IMR-90 (cell line): ENCODE measurements around the gene MIER1. TPM values are rescaled to one million over a fixed set of nuclear protein-coding genes. Genes with fewer than 3 reads are reported as not detected.

ENCODE experiments used
- ATAC-seq: fragments of 200-7000 bp; cut with Tn5 transposase; 2 replicates; pipeline ENCODE4 v1.9.1; 2020; ENCODE audit warnings: low read depth, mild to moderate bottlenecking, moderate library complexity
- BruUV-seq: library from RNA; stranded (reverse); fragments of 400-500 nt; replicated peaks from 2 replicates; lab custom pipeline; 2021; lab: Mats Ljungman, UMichigan
- CTCF ChIA-PET: fragments of 300-600 bp; formaldehyde crosslinking; extraction: SDS; loops from one replicate; lab custom pipeline; 2021; ENCODE audit warnings: antibody characterized with exemption; lab: Yijun Ruan, JAX
- POLR2A ChIA-PET: fragments of 300-600 bp; sonication (Branson Sonifier 250); formaldehyde crosslinking; loops from one replicate; lab custom pipeline; 2022; ENCODE audit warnings: antibody characterized with exemption; ENCODE audit not compliant: unreplicated experiment; lab: Charles Lee
- DNase-seq: peaks from one replicate; pipeline ENCODE4 v3.0.0; 2013
- H2AFZ ChIP-seq: replicated peaks from 2 replicates; pipeline ENCODE3; 2013; ENCODE audit warnings: low read length, mild to moderate bottlenecking; ENCODE audit not compliant: poor library complexity
- H2AK5ac ChIP-seq: 2 replicates; pipeline ENCODE4 v1.6.1; 2013; ENCODE audit warnings: low read depth, low read length, inconsistent platforms
- H2AK9ac ChIP-seq: replicated peaks from 2 replicates; pipeline ENCODE3; 2013; ENCODE audit warnings: mild to moderate bottlenecking, low read depth, low read length, moderate library complexity; ENCODE audit not compliant: poor library complexity
- H2BK120ac ChIP-seq: 2 replicates; pipeline ENCODE4 v1.6.1; 2013; ENCODE audit warnings: low read depth, low read length, inconsistent platforms
- H2BK15ac ChIP-seq: 3 replicates; pipeline ENCODE4 v1.6.1; 2013; ENCODE audit warnings: low read depth, low read length, inconsistent platforms
- H2BK20ac ChIP-seq: 2 replicates; pipeline ENCODE4 v1.6.1; 2013; ENCODE audit warnings: low read depth, mild to moderate bottlenecking, inconsistent platforms, low read length, moderate library complexity
- H2BK5ac ChIP-seq: 2 replicates; pipeline ENCODE4 v1.6.1; 2013; ENCODE audit warnings: mild to moderate bottlenecking, low read depth, low read length, inconsistent platforms; ENCODE audit not compliant: poor library complexity, severe bottlenecking
- H3K14ac ChIP-seq: replicated peaks from 2 replicates; pipeline ENCODE4 v1.6.1; 2013; ENCODE audit warnings: low read depth, low read length, inconsistent platforms
- H3K18ac ChIP-seq: 2 replicates; pipeline ENCODE4 v1.6.1; 2013; ENCODE audit warnings: low read depth, low read length, control low read depth
- H3K23ac ChIP-seq: 2 replicates; pipeline ENCODE4 v1.6.1; 2013; ENCODE audit warnings: low read depth, low read length, inconsistent platforms
- H3K27ac ChIP-seq: 2 replicates; pipeline ENCODE4 v1.5.1; 2013; ENCODE audit warnings: mild to moderate bottlenecking, control low read depth, low read length; ENCODE audit not compliant: insufficient read depth
- H3K27me3 ChIP-seq: 2 replicates; pipeline ENCODE4 v1.6.1; 2013; ENCODE audit warnings: low read length; ENCODE audit not compliant: control insufficient read depth, insufficient read depth
- H3K36me3 ChIP-seq: 2 replicates; pipeline ENCODE4 v1.6.1; 2013; ENCODE audit warnings: low read length, mixed read lengths; ENCODE audit not compliant: control insufficient read depth, insufficient read depth
- H3K4ac ChIP-seq: 2 replicates; pipeline ENCODE4 v1.6.1; 2013; ENCODE audit warnings: low read depth, low read length, inconsistent platforms
- H3K4me1 ChIP-seq: 2 replicates; pipeline ENCODE4 v1.6.1; 2013; ENCODE audit warnings: low read length, mixed read lengths; ENCODE audit not compliant: control insufficient read depth, insufficient read depth
- H3K4me2 ChIP-seq: 2 replicates; pipeline ENCODE4 v1.6.1; 2013; ENCODE audit warnings: low read depth, mild to moderate bottlenecking, control low read depth, low read length, moderate library complexity
- H3K4me3 ChIP-seq: 2 replicates; pipeline ENCODE4 v1.5.1; 2013; ENCODE audit warnings: low read depth, mild to moderate bottlenecking, control low read depth, low read length, moderate library complexity; ENCODE audit not compliant: insufficient read depth
- H3K56ac ChIP-seq: 2 replicates; pipeline ENCODE4 v1.6.1; 2013; ENCODE audit warnings: low read length, inconsistent platforms; ENCODE audit not compliant: insufficient read depth; ENCODE audit errors: extremely low read depth
- H3K79me1 ChIP-seq, 2 experiments: 2 replicates each; pipeline ENCODE4 v1.6.1; 2013; ENCODE audit warnings: low read length in 2 of 2, inconsistent platforms in 1 of 2, low read depth in 1 of 2
- H3K9ac ChIP-seq: 2 replicates; pipeline ENCODE4 v1.6.1; 2013; ENCODE audit warnings: low read depth, low read length, control low read depth
- H3K9me1 ChIP-seq: 2 replicates; pipeline ENCODE4 v1.6.1; 2013; ENCODE audit warnings: low read length, inconsistent platforms; ENCODE audit not compliant: insufficient read depth
- H3K9me3 ChIP-seq: 2 replicates; pipeline ENCODE4 v1.6.1; 2013; ENCODE audit warnings: low read length; ENCODE audit not compliant: control insufficient read depth, insufficient read depth
- H4K20me1 ChIP-seq: 2 replicates; pipeline ENCODE4 v1.6.1; 2013; ENCODE audit warnings: low read length, inconsistent platforms; ENCODE audit not compliant: insufficient read depth
- H4K5ac ChIP-seq: 2 replicates; pipeline ENCODE4 v1.6.1; 2013; ENCODE audit warnings: mild to moderate bottlenecking, low read depth, low read length, control low read depth
- H4K8ac ChIP-seq, 2 experiments: 2 replicates each; pipeline ENCODE4 v1.6.1; 2013; ENCODE audit warnings: low read depth in 2 of 2, low read length in 2 of 2, control low read depth in 1 of 2, inconsistent platforms in 1 of 2
- H4K91ac ChIP-seq: 2 replicates; pipeline ENCODE4 v1.6.1; 2013; ENCODE audit warnings: low read depth, low read length, inconsistent platforms; ENCODE audit not compliant: insufficient read depth
- BHLHE40 ChIP-seq: fragments of 150-350 bp; IDR thresholded peaks from 2 replicates; pipeline ENCODE4 v1.6.1; 2016; ENCODE audit warnings: mild to moderate bottlenecking, low read depth, low read length
- CEBPB ChIP-seq: IDR thresholded peaks from 2 replicates; pipeline ENCODE4 v1.6.1; 2012; ENCODE audit warnings: low read depth, low read length, improper control_type of control experiment
- CHD1 ChIP-seq: IDR thresholded peaks from 2 replicates; pipeline ENCODE4 v1.6.1; 2012; ENCODE audit warnings: low read depth, low read length, improper control_type of control experiment
- CTCF ChIP-seq: conservative IDR thresholded peaks from 2 replicates; pipeline ENCODE4 v1.5.1; 2012; ENCODE audit warnings: mild to moderate bottlenecking, low read depth, low read length, improper control_type of control experiment
- FOS ChIP-seq: fragments of 150-350 bp; IDR thresholded peaks from 2 replicates; pipeline ENCODE4 v1.6.1; 2016; ENCODE audit warnings: low read depth, low read length
- MAFK ChIP-seq: IDR thresholded peaks from 2 replicates; pipeline ENCODE4 v1.6.1; 2012; ENCODE audit warnings: low read depth, low read length, improper control_type of control experiment
- MAZ ChIP-seq: IDR thresholded peaks from 2 replicates; pipeline ENCODE4 v1.6.1; 2012; ENCODE audit warnings: low read depth, mild to moderate bottlenecking, low read length, improper control_type of control experiment, moderate library complexity, borderline replicate concordance
- MXI1 ChIP-seq: IDR thresholded peaks from 2 replicates; pipeline ENCODE4 v1.6.1; 2012; ENCODE audit warnings: low read depth, mild to moderate bottlenecking, low read length, moderate library complexity, borderline replicate concordance
- NFE2L2 ChIP-seq: fragments of 150-350 bp; IDR thresholded peaks from 2 replicates; pipeline ENCODE4 v1.6.1; 2016; ENCODE audit warnings: low read depth, mild to moderate bottlenecking, low read length
- POLR2A ChIP-seq: IDR thresholded peaks from 2 replicates; pipeline ENCODE4 v1.6.1; 2012; ENCODE audit warnings: mild to moderate bottlenecking, low read depth, low read length
- RAD21 ChIP-seq: IDR thresholded peaks from 2 replicates; pipeline ENCODE4 v1.6.1; 2012; ENCODE audit warnings: low read length, improper control_type of control experiment
- RCOR1 ChIP-seq: IDR thresholded peaks from 2 replicates; pipeline ENCODE4 v1.6.1; 2012; ENCODE audit warnings: mild to moderate bottlenecking, low read length, improper control_type of control experiment; ENCODE audit not compliant: insufficient replicate concordance
- RFX5 ChIP-seq: IDR thresholded peaks from 2 replicates; pipeline ENCODE4 v1.8.0; 2012; ENCODE audit warnings: low read depth, mild to moderate bottlenecking, low read length, moderate library complexity
- SMC3 ChIP-seq: fragments of 150-350 bp; IDR thresholded peaks from 2 replicates; pipeline ENCODE4 v1.6.1; 2016; ENCODE audit warnings: low read depth, mild to moderate bottlenecking, antibody characterized with exemption, low read length, moderate library complexity
- USF2 ChIP-seq: fragments of 150-350 bp; IDR thresholded peaks from 2 replicates; pipeline ENCODE4 v1.6.1; 2017; ENCODE audit warnings: mild to moderate bottlenecking, antibody characterized with exemption, low read length, low read depth
- WGBS, 2 experiments: methylation state at CpG; one replicate each; pipeline versions ENCODE4 v1.1.5 to v1.1.7; 2013; ENCODE audit warnings: missing lambda C conversion rate in 2 of 2; ENCODE audit not compliant: insufficient read length in 1 of 2; ENCODE audit errors: extremely low coverage in 2 of 2; 5-methylcytosine and 5-hydroxymethylcytosine counted together
- dilution Hi-C: fragments of 300-500 bp; cut with HindIII; formaldehyde crosslinking; loops from one replicate; pipeline ENCODE4 v1.14.3; 2018; ENCODE audit warnings: low sequenced_read_pairs; ENCODE audit not compliant: unreplicated experiment
- in situ Hi-C: fragments of 300-500 bp; cut with MboI; formaldehyde crosslinking; loops from 3 replicates; pipeline ENCODE4 v1.14.3; 2019; ENCODE audit warnings: low sequenced_read_pairs, inconsistent platforms, mixed read lengths
- intact Hi-C: fragments of 100-400 bp; cut with micrococcal nuclease; formaldehyde crosslinking; loops from 2 replicates; pipeline ENCODE4 v1.10.0; 2022
- polyA plus RNA-seq, 3 experiments: library from polyadenylated mRNA; depleted of rRNA; stranded (reverse); fragments of >200 nt; gene quantifications; 2 replicates each; pipeline ENCODE4 v1.2.3, GENCODE V29; 2012; ENCODE audit warnings: low replicate concordance in 1 of 3
- total RNA-seq: library from RNA; depleted of rRNA; stranded (reverse); fragments of >200 nt; gene quantifications from 2 replicates; pipeline ENCODE4 v1.2.3, GENCODE V29; 2012
- TF ChIP-seq, protein P1 (sequence below): fragments of 150-350 bp; IDR thresholded peaks from 2 replicates; pipeline ENCODE4 v1.6.1; 2016; ENCODE audit warnings: low read depth, mild to moderate bottlenecking, low read length, moderate library complexity, borderline replicate concordance

MIER1 gene
- total and polyA plus RNA-seq, 2 of the 4 experiments (the other 2 are of a cell fraction): 5.0 to 11.5 TPM

GRCh38 chr1:66919828-66920227, 5.0 kb upstream of the MIER1 start:
- H4K5ac ChIP-seq: no peak overlapping the region
- no peak overlapping the region for H2AK5ac ChIP-seq
- no peak overlapping the region for H3K14ac ChIP-seq
- CTCF ChIA-PET: no interaction called here
- no peak overlapping the region for H3K4ac ChIP-seq
- POLR2A ChIA-PET: no interaction called here
- no peak overlapping the region for H2BK15ac ChIP-seq
- H2BK5ac ChIP-seq: no peak overlapping the region
- H3K56ac ChIP-seq: no peak overlapping the region
- no peak overlapping the region for H4K91ac ChIP-seq
- dilution Hi-C loops (no loop called here), in situ Hi-C loops (no loop called here), intact Hi-C loops (loop anchor here (5.0 kb wide), 1 partner anchor 153 kb away; no protein-coding TSS in a partner anchor)
- WGBS, 2 experiments: no CpG with 5 or more reads among the region's 3 CpGs
- H4K20me1 ChIP-seq: no peaks in the 10 kb centered on the region; the same call in 1 of the 2 replicates
- no peaks in the 10 kb centered on the region for H3K27me3 ChIP-seq
- H3K79me1 ChIP-seq: peaks cover 8 to 22% of the 10 kb centered on the region in 2 experiments; a peak in 3 of 4 replicates
- no peak overlapping the region for H3K4me3 ChIP-seq
- H2AK9ac ChIP-seq: no peak overlapping the region
- no peaks in the 10 kb centered on the region for H3K9me3 ChIP-seq
- no peak for ATAC-seq
- H3K4me2 ChIP-seq: no peak overlapping the region
- H3K23ac ChIP-seq: no peak overlapping the region
- H2BK20ac ChIP-seq: no peak overlapping the region
- H3K27ac ChIP-seq: no peak overlapping the region
- no peaks in the 10 kb centered on the region for H3K36me3 ChIP-seq
- H4K8ac ChIP-seq: no peak overlapping the region
- H3K18ac ChIP-seq: no peak overlapping the region
- TF ChIP-seq RFX5: no peak
- no peak for TF ChIP-seq NFE2L2
- TF ChIP-seq MAFK: no peak
- TF ChIP-seq CTCF: no peak
- TF ChIP-seq FOS: no peak
- TF ChIP-seq RAD21: no peak
- no peak for TF ChIP-seq CEBPB
- TF ChIP-seq, protein P1, sequence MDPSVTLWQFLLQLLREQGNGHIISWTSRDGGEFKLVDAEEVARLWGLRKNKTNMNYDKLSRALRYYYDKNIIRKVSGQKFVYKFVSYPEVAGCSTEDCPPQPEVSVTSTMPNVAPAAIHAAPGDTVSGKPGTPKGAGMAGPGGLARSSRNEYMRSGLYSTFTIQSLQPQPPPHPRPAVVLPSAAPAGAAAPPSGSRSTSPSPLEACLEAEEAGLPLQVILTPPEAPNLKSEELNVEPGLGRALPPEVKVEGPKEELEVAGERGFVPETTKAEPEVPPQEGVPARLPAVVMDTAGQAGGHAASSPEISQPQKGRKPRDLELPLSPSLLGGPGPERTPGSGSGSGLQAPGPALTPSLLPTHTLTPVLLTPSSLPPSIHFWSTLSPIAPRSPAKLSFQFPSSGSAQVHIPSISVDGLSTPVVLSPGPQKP: no peak
- TF ChIP-seq BHLHE40: no peak
- no peak for TF ChIP-seq MAZ
- no peak for TF ChIP-seq RCOR1
- no peak for TF ChIP-seq MXI1
- TF ChIP-seq POLR2A: no peak
- no peak for TF ChIP-seq CHD1
- no peak for TF ChIP-seq USF2
- no peak for TF ChIP-seq SMC3
- no peaks in the 10 kb centered on the region for H3K4me1 ChIP-seq
- H2AFZ ChIP-seq: no peak overlapping the region
- no TSS peak for BruUV-seq
- H3K9me1 ChIP-seq: no peaks in the 10 kb centered on the region
- H2BK120ac ChIP-seq: no peak overlapping the region
- no peak for DNase-seq
- no peak overlapping the region for H3K9ac ChIP-seq
